HepG2 (cell line): ENCODE measurements around the gene PRH2. TPM values are rescaled to one million over a fixed set of nuclear protein-coding genes. Genes with fewer than 3 reads are reported as not detected.

Source experiments
- CREM ChIP-seq, 2 experiments: sonication (generic) in 1 of 2; formaldehyde crosslinking in 1 of 2; IDR thresholded peaks; 2 replicates each; pipeline versions ENCODE4 v1.4.0 to v1.6.1; 2016 to 2020; ENCODE audit warnings: antibody characterized with exemption in 1 of 2, mild to moderate bottlenecking in 1 of 2, missing genetic modification reagents in 1 of 2
- FOXA3 ChIP-seq: IDR thresholded peaks from 2 replicates; pipeline ENCODE4 v1.6.1; 2016; ENCODE audit warnings: missing genetic modification reagents, missing compliant biosample characterization
- GRHL1 ChIP-seq: sonication (generic); formaldehyde crosslinking; conservative IDR thresholded peaks from 2 replicates; pipeline ENCODE4 v1.8.0; 2022; ENCODE audit warnings: missing genetic modification reagents
- JARID2 ChIP-seq: sonication (generic); formaldehyde crosslinking; IDR thresholded peaks from 2 replicates; pipeline ENCODE4 v1.8.1; 2023; ENCODE audit warnings: missing genetic modification reagents, inconsistent platforms; ENCODE audit not compliant: insufficient replicate concordance
- MAFK ChIP-seq, 2 experiments: IDR thresholded peaks in 1 of 2; conservative IDR thresholded peaks in 1 of 2; 2 replicates each; pipeline ENCODE4 v1.6.1; 2011; ENCODE audit warnings: improper control_type of control experiment in 2 of 2, low read length in 2 of 2
- NBN ChIP-seq: fragments of 450-650 bp; conservative IDR thresholded peaks from 2 replicates; pipeline ENCODE4 v1.6.1; 2017
- RBAK ChIP-seq: sonication (generic); formaldehyde crosslinking; IDR thresholded peaks from 2 replicates; pipeline ENCODE4 v1.5.1; 2020; ENCODE audit warnings: mild to moderate bottlenecking, missing genetic modification reagents
- SIN3B ChIP-seq: fragments of 150-350 bp; IDR thresholded peaks from 2 replicates; pipeline ENCODE4 v1.6.1; 2014; ENCODE audit warnings: low read length
- SMAD1 ChIP-seq: sonication (generic); formaldehyde crosslinking; IDR thresholded peaks from 2 replicates; pipeline ENCODE4 v1.4.0; 2020; ENCODE audit warnings: missing genetic modification reagents, low read depth, mild to moderate bottlenecking, borderline replicate concordance
- SRSF1 ChIP-seq: fragments of 200-400 bp; formaldehyde crosslinking; optimal IDR thresholded peaks from 2 replicates; pipeline ENCODE3; 2017; ENCODE audit warnings: mild to moderate bottlenecking, low read depth, low read length, moderate library complexity
- STAG1 ChIP-seq: sonication (generic); formaldehyde crosslinking; IDR thresholded peaks from 2 replicates; pipeline ENCODE4 v1.4.0; 2020; ENCODE audit warnings: missing genetic modification reagents
- TOPORS ChIP-seq: sonication (generic); formaldehyde crosslinking; IDR thresholded peaks from 2 replicates; pipeline ENCODE4 v1.8.0; 2023; ENCODE audit warnings: mild to moderate bottlenecking, missing genetic modification reagents
- ZFP36L2 ChIP-seq: sonication (generic); formaldehyde crosslinking; IDR thresholded peaks from 2 replicates; pipeline ENCODE4 v1.4.0; 2020; ENCODE audit warnings: missing genetic modification reagents
- ZNF280B ChIP-seq: sonication (generic); formaldehyde crosslinking; IDR thresholded peaks from 2 replicates; pipeline ENCODE4 v1.5.0; 2020; ENCODE audit warnings: missing genetic modification reagents, mild to moderate bottlenecking, borderline replicate concordance
- ZNF292 ChIP-seq: sonication (generic); formaldehyde crosslinking; IDR thresholded peaks from 2 replicates; pipeline ENCODE4 v1.8.1; 2022; ENCODE audit warnings: mild to moderate bottlenecking, low read depth, missing genetic modification reagents, borderline replicate concordance
- ZNF33A ChIP-seq: sonication (generic); formaldehyde crosslinking; IDR thresholded peaks from 2 replicates; pipeline ENCODE4 v1.5.1; 2020; ENCODE audit warnings: missing genetic modification reagents, mild to moderate bottlenecking, moderate library complexity, borderline replicate concordance
- ZNF460 ChIP-seq: sonication (generic); formaldehyde crosslinking; IDR thresholded peaks from 2 replicates; pipeline ENCODE4 v1.5.1; 2020; ENCODE audit warnings: missing genetic modification reagents, mild to moderate bottlenecking, borderline replicate concordance
- polyA plus RNA-seq, 8 experiments: library from polyadenylated mRNA; depleted of rRNA in 3 of 8; stranded (reverse) in 7 of 8; unstranded in 1 of 8; fragments of >200 nt; fragmentation: Illumina TruSeq in 4 of 8; extraction: Trizol in 4 of 8; gene quantifications; 2 replicates each; pipeline versions ENCODE4 v1.2.1 to v1.2.3, GENCODE V29; 2011 to 2016; ENCODE audit warnings: low read depth in 4 of 8, missing spikeins in 1 of 8, mixed read lengths in 1 of 8; ENCODE audit not compliant: insufficient read depth in 1 of 8
- total RNA-seq, 5 experiments: library from RNA; depleted of rRNA; stranded (reverse); fragments of >200 nt; fragmentation: Illumina TruSeq; extraction: Trizol; gene quantifications; 2 replicates each; pipeline ENCODE4 v1.2.3, GENCODE V29; 2016; ENCODE audit warnings: low read depth in 1 of 5
- TF ChIP-seq, protein P1 (sequence below): IDR thresholded peaks from 2 replicates; pipeline ENCODE4 v1.6.1; 2012; ENCODE audit warnings: low read length, improper control_type of control experiment
- TF ChIP-seq, protein P2 (sequence below): sonication (generic); formaldehyde crosslinking; IDR thresholded peaks from 2 replicates; pipeline ENCODE4 v1.8.0; 2022; ENCODE audit warnings: mild to moderate bottlenecking, missing genetic modification reagents

PRH2 gene
- total and polyA plus RNA-seq, 2 of the 13 experiments (the other 11 are each of a cell fraction or from before 2014, with no cell fraction given): 0.24 to 0.48 TPM

DNA sequence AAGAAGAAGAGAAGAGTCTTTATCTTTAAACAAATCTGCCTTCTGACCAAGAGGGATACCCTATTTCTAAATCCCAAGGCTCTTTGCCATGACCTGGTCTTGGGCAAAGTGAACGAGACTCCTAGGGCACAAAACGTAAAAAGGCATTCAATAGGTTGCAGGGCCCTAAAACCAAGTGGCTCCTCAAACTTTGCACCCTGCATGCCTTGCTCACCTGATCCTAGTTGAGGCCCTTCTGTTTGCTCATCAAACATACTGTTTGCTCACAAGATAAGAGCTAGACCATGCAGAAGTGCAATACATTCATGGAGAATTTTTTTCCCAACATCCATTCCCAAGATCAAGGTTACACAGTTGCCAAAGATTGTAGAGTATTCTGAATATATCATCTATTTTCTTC is 37.1 kb upstream of the PRH2 start (continued):
- TF ChIP-seq, protein P1, sequence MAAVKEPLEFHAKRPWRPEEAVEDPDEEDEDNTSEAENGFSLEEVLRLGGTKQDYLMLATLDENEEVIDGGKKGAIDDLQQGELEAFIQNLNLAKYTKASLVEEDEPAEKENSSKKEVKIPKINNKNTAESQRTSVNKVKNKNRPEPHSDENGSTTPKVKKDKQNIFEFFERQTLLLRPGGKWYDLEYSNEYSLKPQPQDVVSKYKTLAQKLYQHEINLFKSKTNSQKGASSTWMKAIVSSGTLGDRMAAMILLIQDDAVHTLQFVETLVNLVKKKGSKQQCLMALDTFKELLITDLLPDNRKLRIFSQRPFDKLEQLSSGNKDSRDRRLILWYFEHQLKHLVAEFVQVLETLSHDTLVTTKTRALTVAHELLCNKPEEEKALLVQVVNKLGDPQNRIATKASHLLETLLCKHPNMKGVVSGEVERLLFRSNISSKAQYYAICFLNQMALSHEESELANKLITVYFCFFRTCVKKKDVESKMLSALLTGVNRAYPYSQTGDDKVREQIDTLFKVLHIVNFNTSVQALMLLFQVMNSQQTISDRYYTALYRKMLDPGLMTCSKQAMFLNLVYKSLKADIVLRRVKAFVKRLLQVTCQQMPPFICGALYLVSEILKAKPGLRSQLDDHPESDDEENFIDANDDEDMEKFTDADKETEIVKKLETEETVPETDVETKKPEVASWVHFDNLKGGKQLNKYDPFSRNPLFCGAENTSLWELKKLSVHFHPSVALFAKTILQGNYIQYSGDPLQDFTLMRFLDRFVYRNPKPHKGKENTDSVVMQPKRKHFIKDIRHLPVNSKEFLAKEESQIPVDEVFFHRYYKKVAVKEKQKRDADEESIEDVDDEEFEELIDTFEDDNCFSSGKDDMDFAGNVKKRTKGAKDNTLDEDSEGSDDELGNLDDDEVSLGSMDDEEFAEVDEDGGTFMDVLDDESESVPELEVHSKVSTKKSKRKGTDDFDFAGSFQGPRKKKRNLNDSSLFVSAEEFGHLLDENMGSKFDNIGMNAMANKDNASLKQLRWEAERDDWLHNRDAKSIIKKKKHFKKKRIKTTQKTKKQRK: no peak
- TF ChIP-seq SIN3B (no peak), SRSF1 (no peak), GRHL1 (CRISPR knock-in tag) (no peak), ZNF33A (CRISPR knock-in tag) (no peak; the same call in 1 of the 2 replicates), ZNF292 (CRISPR knock-in tag) (peak; percentile 78; the same call in 1 of the 2 replicates), JARID2 (CRISPR knock-in tag) (no peak), ZNF280B (no peak), CREM (IDR thresholded peaks at IDR 0.05) (peak; percentile 87), CREM (CRISPR knock-in tag; IDR thresholded peaks at IDR 0.05) (no peak), NBN (no peak), SMAD1 (CRISPR knock-in tag) (no peak), TOPORS (peak; percentile 40; the same call in 1 of the 2 replicates), ZFP36L2 (CRISPR knock-in tag) (no peak), STAG1 (0 out of 2 replicates have a peak, but pooled peaks have one; percentile 10), MAFK (conservative IDR thresholded peaks at IDR 0.05 in 1 of 2, IDR thresholded peaks at IDR 0.05 in 1 of 2; ENCODE audit: low read length in 2 of 2) (0 out of 4 replicates have a peak, but pooled peaks of 1 of the 2 experiments have one; percentile 9), RBAK (no peak), ZNF460 (CRISPR knock-in tag) (no peak; the same call in 1 of the 2 replicates), FOXA3 (peak; percentile 100)
- TF ChIP-seq, protein P2, sequence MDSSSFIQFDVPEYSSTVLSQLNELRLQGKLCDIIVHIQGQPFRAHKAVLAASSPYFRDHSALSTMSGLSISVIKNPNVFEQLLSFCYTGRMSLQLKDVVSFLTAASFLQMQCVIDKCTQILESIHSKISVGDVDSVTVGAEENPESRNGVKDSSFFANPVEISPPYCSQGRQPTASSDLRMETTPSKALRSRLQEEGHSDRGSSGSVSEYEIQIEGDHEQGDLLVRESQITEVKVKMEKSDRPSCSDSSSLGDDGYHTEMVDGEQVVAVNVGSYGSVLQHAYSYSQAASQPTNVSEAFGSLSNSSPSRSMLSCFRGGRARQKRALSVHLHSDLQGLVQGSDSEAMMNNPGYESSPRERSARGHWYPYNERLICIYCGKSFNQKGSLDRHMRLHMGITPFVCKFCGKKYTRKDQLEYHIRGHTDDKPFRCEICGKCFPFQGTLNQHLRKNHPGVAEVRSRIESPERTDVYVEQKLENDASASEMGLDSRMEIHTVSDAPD (CRISPR knock-in tag): 0 out of 2 replicates have a peak, but pooled peaks have one; percentile 85
